Astrocyte (in vitro differentiated cells and primary cell): ENCODE data around the gene MAP3K4. TPM values are rescaled to one million over a fixed set of nuclear protein-coding genes. Genes with fewer than 3 reads are reported as not detected.
A peak's percentile ranks its signal among the peaks of the same experiment; 100 is the strongest.

Source experiments
- DNase-seq: peaks from one replicate; pipeline ENCODE4 v3.0.0-alpha.2; 2010; ENCODE audit warnings: low read depth
- FAIRE-seq: peaks from 2 replicates; lab custom pipeline; 2011; peaks lifted over from hg19 to GRCh38; lab: Jason Lieb, UNC
- H2AFZ ChIP-seq: 2 replicates; pipeline ENCODE4 v1.6.0; 2012; ENCODE audit warnings: low read depth, low read length, inconsistent platforms
- H3K27ac ChIP-seq: 2 replicates; pipeline ENCODE4 v1.5.1; 2011; ENCODE audit warnings: low read depth, low read length, inconsistent platforms
- H3K27me3 ChIP-seq: 2 replicates; pipeline ENCODE4 v1.6.0; 2011; ENCODE audit warnings: low read length, inconsistent platforms; ENCODE audit not compliant: insufficient read depth
- H3K36me3 ChIP-seq: 2 replicates; pipeline ENCODE4 v1.5.1; 2011; ENCODE audit warnings: low read length, inconsistent platforms; ENCODE audit not compliant: insufficient read depth
- H3K4me1 ChIP-seq: 2 replicates; pipeline ENCODE4 v1.5.1; 2011; ENCODE audit warnings: low read length, inconsistent platforms; ENCODE audit not compliant: insufficient read depth
- H3K4me2 ChIP-seq: 2 replicates; pipeline ENCODE4 v1.6.0; 2012; ENCODE audit warnings: low read length, inconsistent platforms
- H3K4me3 ChIP-seq: 2 replicates; pipeline ENCODE4 v1.5.1; 2011; ENCODE audit warnings: low read depth, mild to moderate bottlenecking, low read length, inconsistent platforms; ENCODE audit not compliant: insufficient read depth
- H3K79me2 ChIP-seq: 2 replicates; pipeline ENCODE4 v1.6.0; 2012; ENCODE audit warnings: mild to moderate bottlenecking, low read length, inconsistent platforms; ENCODE audit not compliant: insufficient read depth
- H3K9ac ChIP-seq: 2 replicates; pipeline ENCODE4 v1.6.0; 2012; ENCODE audit warnings: mild to moderate bottlenecking, low read length, inconsistent platforms
- H3K9me3 ChIP-seq: 2 replicates; pipeline ENCODE4 v1.5.1; 2012; ENCODE audit warnings: low read depth, mild to moderate bottlenecking, low read length, inconsistent platforms; ENCODE audit not compliant: insufficient read depth
- H4K20me1 ChIP-seq: 2 replicates; pipeline ENCODE4 v1.6.0; 2012; ENCODE audit warnings: low read length, inconsistent platforms; ENCODE audit not compliant: insufficient read depth
- H3K27ac Mint-ChIP-seq: one replicate; pipeline ENCODE4 v1.8.0; 2021; ENCODE audit warnings: mild to moderate bottlenecking, mixed read lengths; ENCODE audit not compliant: unreplicated experiment
- H3K27me3 Mint-ChIP-seq: one replicate; pipeline ENCODE4 v1.8.0; 2021; ENCODE audit warnings: low read depth, mixed read lengths; ENCODE audit not compliant: unreplicated experiment
- H3K36me3 Mint-ChIP-seq: one replicate; pipeline ENCODE4 v1.8.0; 2021; ENCODE audit warnings: low read depth, mixed read lengths; ENCODE audit not compliant: unreplicated experiment
- H3K4me1 Mint-ChIP-seq: one replicate; pipeline ENCODE4 v1.8.0; 2021; ENCODE audit warnings: low read depth, mixed read lengths; ENCODE audit not compliant: unreplicated experiment
- H3K4me3 Mint-ChIP-seq: one replicate; pipeline ENCODE4 v1.8.0; 2021; ENCODE audit warnings: mild to moderate bottlenecking, moderate library complexity, mixed read lengths; ENCODE audit not compliant: unreplicated experiment
- H3K9me3 Mint-ChIP-seq: one replicate; pipeline ENCODE4 v1.8.0; 2021; ENCODE audit warnings: mild to moderate bottlenecking, mixed read lengths; ENCODE audit not compliant: unreplicated experiment
- EZH2 ChIP-seq: IDR thresholded peaks from 2 replicates; pipeline ENCODE4 v1.6.1; 2012; ENCODE audit warnings: mild to moderate bottlenecking, low read length, inconsistent platforms; ENCODE audit not compliant: insufficient read depth
- total RNA-seq: library from RNA; stranded (reverse); gene quantifications from 2 replicates; pipeline ENCODE4 v1.2.1, GENCODE V29; 2021
- TF ChIP-seq, protein P1 (sequence below): IDR thresholded peaks from 2 replicates; pipeline ENCODE4 v1.5.1; 2011; ENCODE audit warnings: low read depth, mild to moderate bottlenecking, inconsistent platforms, low read length, moderate library complexity; ENCODE audit not compliant: insufficient read depth

The MAP3K4 gene
- total RNA-seq, 1 donor from 2014 or later = 22.1 TPM

DNA sequence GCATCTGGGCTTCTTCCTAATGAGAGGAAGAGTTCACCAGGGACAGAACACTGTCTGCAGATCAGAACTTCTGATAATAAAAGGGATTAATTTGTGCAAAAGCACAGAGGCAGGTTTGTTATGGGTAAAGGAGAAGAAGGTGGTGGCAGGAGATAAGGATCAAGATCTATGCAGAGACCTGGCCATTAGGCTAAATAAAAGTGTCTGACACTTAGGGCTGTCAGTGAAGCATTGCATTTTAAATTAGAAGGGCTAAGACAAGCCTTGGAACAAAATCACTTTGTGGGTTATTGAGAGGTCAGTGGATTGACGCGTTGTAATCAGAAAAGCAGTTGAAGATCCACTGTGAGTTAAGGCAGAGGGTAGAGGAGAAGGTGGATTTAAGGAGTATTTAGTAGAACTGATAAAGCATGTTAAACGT is 76.8 kb downstream of the MAP3K4 start:
- Histone ChIP-seq H3K79me2 (peaks cover 20% of the 10 kb centered on the region), H2AFZ (no peak overlapping the region), H3K9ac (no peak overlapping the region), H3K4me2 (no peak overlapping the region), H4K20me1 (peaks cover 7% of the 10 kb centered on the region), H3K27me3 (no peaks in the 10 kb centered on the region), H3K9me3 (no peaks in the 10 kb centered on the region), H3K4me1 (no peaks in the 10 kb centered on the region), H3K4me3 (no peak overlapping the region), H3K36me3 (peaks cover 6% of the 10 kb centered on the region), H3K27ac (no peak overlapping the region)
- Mint-ChIP-seq H3K4me1 (no peaks in the 10 kb centered on the region), H3K27me3 (no peaks in the 10 kb centered on the region), H3K27ac (no peak overlapping the region), H3K36me3 (peaks cover 4% of the 10 kb centered on the region), H3K4me3 (no peak overlapping the region), H3K9me3 (no peaks in the 10 kb centered on the region)
- DNase-seq (no peak), FAIRE-seq (no peak)
- TF ChIP-seq EZH2 = no peak
- TF ChIP-seq, protein P1, sequence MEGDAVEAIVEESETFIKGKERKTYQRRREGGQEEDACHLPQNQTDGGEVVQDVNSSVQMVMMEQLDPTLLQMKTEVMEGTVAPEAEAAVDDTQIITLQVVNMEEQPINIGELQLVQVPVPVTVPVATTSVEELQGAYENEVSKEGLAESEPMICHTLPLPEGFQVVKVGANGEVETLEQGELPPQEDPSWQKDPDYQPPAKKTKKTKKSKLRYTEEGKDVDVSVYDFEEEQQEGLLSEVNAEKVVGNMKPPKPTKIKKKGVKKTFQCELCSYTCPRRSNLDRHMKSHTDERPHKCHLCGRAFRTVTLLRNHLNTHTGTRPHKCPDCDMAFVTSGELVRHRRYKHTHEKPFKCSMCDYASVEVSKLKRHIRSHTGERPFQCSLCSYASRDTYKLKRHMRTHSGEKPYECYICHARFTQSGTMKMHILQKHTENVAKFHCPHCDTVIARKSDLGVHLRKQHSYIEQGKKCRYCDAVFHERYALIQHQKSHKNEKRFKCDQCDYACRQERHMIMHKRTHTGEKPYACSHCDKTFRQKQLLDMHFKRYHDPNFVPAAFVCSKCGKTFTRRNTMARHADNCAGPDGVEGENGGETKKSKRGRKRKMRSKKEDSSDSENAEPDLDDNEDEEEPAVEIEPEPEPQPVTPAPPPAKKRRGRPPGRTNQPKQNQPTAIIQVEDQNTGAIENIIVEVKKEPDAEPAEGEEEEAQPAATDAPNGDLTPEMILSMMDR = no peak

DNA sequence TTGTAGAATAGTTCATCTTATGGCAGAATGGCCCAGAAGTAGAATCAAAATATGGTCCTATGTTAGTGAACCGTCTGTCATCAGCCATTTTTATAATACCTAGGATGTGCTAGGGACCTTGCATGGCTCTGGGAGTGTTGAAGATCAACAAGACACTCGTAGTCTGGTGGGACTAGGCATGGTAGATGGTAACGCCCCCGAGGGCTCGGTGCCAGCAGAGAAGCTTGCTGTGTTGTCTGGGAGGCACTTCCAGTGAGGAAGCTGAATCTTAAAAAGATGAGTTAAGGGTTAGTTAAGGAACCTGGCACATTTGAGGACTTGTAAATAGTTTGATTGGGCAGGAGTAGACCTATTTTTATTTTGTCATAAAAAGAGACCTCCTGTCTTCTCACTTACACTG is 82.4 kb downstream of the MAP3K4 start:
- Histone ChIP-seq H3K4me2 (no peak overlapping the region), H3K9ac (no peak overlapping the region), H3K36me3 (peaks cover 6% of the 10 kb centered on the region), H3K9me3 (no peaks in the 10 kb centered on the region), H2AFZ (no peak overlapping the region), H3K4me1 (no peaks in the 10 kb centered on the region), H4K20me1 (no peaks in the 10 kb centered on the region), H3K79me2 (no peaks in the 10 kb centered on the region), H3K4me3 (no peak overlapping the region), H3K27ac (no peak overlapping the region), H3K27me3 (no peaks in the 10 kb centered on the region)
- no peak overlapping the region for H3K27ac Mint-ChIP-seq
- peaks cover 3% of the 10 kb centered on the region for H3K4me1 Mint-ChIP-seq
- H3K27me3 Mint-ChIP-seq = no peaks in the 10 kb centered on the region
- peaks cover 2% of the 10 kb centered on the region for H3K36me3 Mint-ChIP-seq
- H3K9me3 Mint-ChIP-seq = no peaks in the 10 kb centered on the region
- DNase-seq (no peak), FAIRE-seq (no peak)
- peak overlapping the region; percentile 7 for H3K4me3 Mint-ChIP-seq
- TF ChIP-seq, protein P1 = no peak
- TF ChIP-seq EZH2 = no peak

DNA sequence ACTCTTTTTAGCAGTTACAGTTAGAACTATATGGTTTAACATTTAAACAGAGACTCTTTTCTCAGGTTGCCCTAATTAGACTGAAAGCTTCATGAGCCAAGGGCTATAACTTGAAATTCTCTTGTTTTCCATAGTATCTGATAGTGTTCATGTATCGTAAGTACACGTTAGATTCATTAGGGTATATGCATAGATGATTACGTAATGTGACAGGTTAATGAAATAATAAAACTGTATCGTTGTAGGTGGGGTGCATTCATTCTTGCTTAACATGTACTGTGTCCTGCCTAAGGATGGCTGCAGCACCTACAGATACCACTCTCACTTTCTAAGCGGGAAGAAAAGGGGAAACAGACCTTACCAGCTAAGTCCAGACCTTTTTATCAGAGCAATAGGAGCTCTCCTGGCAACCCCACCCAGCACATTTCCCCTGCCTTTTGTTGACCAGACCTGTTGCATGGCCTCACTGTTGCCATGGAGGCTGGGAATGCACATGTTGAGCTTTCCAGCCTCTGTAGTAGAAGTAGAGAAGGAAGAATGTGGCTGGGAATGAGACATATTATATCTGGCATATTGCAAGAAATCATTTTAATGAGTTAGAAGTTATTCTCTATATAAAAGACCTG is 83.0 kb downstream of the MAP3K4 start:
- no peaks in the 10 kb centered on the region for H3K9me3 ChIP-seq
- H3K27me3 ChIP-seq = no peaks in the 10 kb centered on the region
- H3K9me3 Mint-ChIP-seq = no peaks in the 10 kb centered on the region
- H3K4me3 ChIP-seq = no peak overlapping the region
- peaks cover 5% of the 10 kb centered on the region for H3K4me1 Mint-ChIP-seq
- peaks cover 2% of the 10 kb centered on the region for H3K36me3 Mint-ChIP-seq
- no peak overlapping the region for H3K27ac ChIP-seq
- FAIRE-seq (no peak), DNase-seq (no peak)
- H3K4me3 Mint-ChIP-seq = no peak overlapping the region
- H3K27me3 Mint-ChIP-seq = no peaks in the 10 kb centered on the region
- no peak overlapping the region for H3K27ac Mint-ChIP-seq
- H3K4me2 ChIP-seq = no peak overlapping the region
- TF ChIP-seq EZH2 = no peak
- TF ChIP-seq, protein P1 = no peak
- no peak overlapping the region for H2AFZ ChIP-seq
- no peaks in the 10 kb centered on the region for H3K79me2 ChIP-seq
- H4K20me1 ChIP-seq = no peaks in the 10 kb centered on the region
- H3K4me1 ChIP-seq = peaks cover 2% of the 10 kb centered on the region
- peaks cover 6% of the 10 kb centered on the region for H3K36me3 ChIP-seq
- H3K9ac ChIP-seq = no peak overlapping the region
